H4 (cell line): ENCODE measurements around the gene DGKZ. TPM values are rescaled to one million over a fixed set of nuclear protein-coding genes. Genes with fewer than 3 reads are reported as not detected.

ENCODE experiments used
- total RNA-seq: library from RNA; depleted of rRNA; stranded (reverse); fragments of >200 nt; shearing (Covaris generic); gene quantifications from 2 replicates; pipeline ENCODE4 v1.2.3, GENCODE V29; 2014; rRNA removed

Gene DGKZ
- total RNA-seq, 1 experiment from 2014 or later, result 25.3 TPM

Other genes with a start within 250 kb of the DGKZ start
- gene PHF21A, start 226.0 kb upstream of the DGKZ start, total RNA-seq, result 8.0 and 39.9 TPM in 2 replicates
- gene CREB3L1, start 69.8 kb upstream of the DGKZ start, total RNA-seq, result 0.60 and 1.3 TPM in 2 replicates
- gene MDK, start 34.2 kb downstream of the DGKZ start, total RNA-seq, result 563 and 646 TPM in 2 replicates
- 0.33 and 0.48 TPM in 2 replicates for gene CHRM4, start 44.3 kb downstream of the DGKZ start, total RNA-seq
- gene AMBRA1, start 246.6 kb downstream of the DGKZ start, total RNA-seq, result 12.4 and 28.5 TPM in 2 replicates